ENCODE data around the gene CHKA.
"Not testable (repeated sequence)": the region's sequence is repeated elsewhere in the genome, so short reads cannot be mapped to it uniquely, and the experiment has no call there.

Gene CHKA

DNA sequence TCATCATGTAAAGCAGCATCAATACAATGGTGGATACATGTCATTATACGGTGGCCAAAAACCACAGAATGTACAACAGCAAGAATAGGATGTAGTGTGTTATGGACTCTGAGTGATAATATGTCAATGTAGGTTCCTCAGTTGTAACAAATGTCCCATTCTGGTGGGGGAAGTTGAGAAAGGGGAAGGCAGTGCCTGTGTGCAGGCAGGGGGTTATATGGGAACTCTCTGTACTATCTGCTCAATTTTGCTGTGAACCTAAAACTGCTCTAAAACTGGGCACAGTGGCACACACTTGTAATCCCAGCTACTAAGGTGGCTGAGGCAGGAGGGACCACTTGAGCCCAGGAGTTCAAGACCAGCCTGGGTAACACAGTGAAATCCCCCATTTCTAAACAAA lies 5.9 kb downstream of the CHKA start:
- no peak for DNase-seq

- no peak for DNase-seq
Observed at GRCh38 chr11:68113986-68114385, 7.2 kb downstream of the CHKA start.

DNA sequence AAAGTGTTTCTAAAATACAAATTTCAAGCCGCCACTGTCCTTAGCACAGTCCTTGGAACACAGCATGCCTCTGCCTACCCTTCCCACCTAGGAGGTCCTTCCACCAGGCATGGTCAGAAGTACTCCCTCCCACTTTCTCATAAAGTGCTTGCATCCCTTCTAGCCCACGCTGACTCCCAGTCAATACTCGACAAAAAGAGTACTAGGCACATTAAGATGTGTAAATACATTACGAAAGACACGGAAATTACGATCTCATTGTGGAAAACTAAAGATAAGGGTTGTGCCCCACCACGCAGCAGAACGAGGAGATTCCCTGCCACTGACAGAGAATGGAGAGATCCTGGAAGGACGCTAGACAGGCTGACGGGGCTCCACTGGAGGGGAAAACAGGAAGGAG lies 13.5 kb downstream of the CHKA start:
- DNase-seq, result no peak

DNA sequence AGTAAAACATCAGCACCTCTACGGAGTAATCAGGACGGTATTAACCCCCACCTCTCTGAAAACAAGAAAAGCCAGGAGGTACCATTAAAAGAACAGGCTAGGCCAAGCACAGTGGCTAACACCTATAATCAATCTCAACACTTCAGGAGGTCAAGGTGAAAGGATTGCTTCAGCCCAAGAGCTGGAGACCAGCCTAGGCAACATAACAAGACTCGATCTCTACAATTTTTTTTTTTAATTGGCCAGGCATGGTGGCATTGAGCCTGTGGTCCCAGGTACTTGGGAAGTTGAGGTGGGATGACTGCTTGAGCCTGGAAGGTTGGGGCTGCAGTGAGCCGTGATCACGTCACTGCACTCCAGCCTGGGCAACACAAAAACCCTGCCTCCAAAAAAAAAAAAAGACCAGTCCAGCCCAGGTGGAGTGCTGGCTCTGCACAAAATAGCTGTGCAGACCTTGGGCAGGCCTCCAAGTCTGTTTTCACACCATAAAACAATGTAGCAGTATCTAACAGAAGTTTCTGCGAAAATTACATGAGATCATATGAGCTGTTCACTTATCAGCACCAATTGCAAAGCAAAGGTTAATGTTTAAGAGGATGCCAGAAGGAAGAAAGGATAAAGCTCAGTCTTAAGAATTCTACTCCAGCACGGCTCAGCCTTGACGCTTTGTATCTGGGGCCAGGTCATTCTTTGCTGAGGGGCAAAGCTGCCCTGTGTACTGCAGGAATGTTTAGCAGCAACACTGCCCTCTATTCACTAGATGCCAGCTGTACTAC lies 14.8 kb downstream of the CHKA start:
- DNase-seq, result no peak

DNA sequence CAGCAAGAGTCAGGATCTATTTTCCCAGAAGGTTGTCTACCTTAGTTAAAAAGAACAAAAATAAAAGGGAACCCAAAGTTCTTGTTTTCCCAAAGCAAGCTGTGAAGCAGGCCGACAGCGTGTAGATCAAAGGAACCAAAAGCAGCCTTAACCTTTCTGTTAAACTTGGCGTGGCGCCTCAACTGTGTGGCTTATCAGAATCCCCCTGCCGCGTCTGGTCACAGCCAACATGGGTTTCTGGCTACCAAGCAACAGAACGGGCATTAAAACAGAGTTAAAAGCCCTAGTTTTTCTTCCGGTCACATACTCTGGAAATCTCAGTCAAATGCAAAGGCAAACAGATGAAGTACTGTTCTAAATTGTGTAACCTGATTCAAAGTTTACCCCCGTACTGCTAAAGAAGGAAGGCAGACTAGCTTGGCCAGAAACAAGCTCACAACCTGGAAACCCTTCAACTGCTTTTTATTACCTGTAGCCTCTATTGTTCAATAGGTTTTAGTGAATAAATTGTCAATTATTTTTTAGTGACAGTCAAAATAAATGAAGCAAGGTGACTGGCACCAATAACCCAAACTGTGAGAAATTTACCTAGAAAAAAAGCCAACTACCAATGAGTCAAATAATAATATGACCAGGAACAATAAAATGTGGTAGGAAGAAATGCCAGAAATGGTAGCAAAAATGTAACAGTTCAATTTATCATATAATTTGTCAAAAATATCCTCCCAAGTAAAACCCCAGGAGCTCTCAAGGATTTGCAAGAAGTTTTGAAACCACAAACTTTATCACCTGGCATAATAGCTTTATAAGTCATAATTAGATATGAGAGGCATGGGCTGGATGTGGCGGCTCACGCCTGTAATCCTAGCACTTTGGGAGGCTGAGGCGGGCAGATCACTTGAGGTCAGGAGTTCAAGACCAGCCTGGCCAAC lies 21.4 kb downstream of the CHKA start:
- no peak for DNase-seq

DNA sequence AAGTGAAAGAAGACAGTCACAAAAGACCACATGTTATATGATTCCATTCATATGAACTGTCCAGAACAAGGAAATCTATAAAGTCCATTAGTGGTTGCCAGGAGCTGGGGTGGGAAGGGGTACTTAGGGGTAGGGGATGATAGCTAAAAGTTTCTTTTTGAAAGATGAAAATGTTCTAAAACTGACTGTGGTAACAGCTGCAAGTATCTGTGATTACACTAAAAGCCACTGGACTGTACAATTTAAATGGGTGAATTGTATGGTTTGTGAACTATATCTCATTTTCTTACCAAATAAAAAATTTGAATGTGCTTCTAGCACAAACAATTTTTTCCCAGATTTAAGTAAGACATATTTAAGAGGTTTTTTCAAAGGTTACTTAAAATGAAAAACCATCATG lies 22.1 kb downstream of the CHKA start:
- DNase-seq, result no peak

DNA sequence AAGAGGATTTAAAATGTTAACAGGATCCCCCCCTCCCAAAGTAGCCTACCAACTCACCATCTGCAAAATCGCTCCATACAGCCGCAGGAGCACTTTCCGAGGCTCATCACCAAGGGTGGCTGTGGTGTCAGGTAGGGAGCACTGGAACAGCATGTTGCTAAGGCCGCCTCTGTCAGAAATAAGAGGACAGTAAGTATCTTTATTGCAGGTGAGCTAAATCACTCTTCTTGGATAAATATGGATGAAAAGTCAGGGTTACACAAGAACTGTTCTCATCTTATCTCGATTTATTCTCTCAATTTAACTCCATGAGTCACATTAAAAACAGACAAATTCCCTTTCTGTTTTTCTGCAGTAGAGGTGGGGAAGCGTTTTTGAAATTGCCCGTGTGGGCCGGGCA lies 24.2 kb downstream of the CHKA start:
- no peak for DNase-seq

- DNase-seq, result no peak
Observed at GRCh38 chr11:68093565-68093964, 27.6 kb downstream of the CHKA start.

DNA sequence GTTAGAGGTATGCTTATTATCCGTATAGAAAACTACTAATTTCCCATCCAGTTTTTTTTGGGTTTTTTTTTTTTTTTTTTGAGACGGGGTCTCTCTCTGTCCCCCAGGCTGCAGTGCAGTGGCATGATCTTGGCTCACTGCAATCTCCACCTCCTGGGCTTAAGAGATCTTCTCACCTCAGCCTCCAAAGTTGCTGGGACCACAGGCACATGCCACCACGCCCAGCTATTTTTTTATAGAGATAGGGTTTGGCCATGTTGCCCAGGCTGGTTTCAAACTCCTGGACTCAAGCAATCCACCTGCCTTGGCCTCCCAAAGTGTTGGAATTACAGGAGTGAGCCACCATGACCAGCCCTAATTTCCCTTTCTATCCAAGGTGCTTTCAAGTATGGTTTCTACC lies 28.2 kb downstream of the CHKA start:
- DNase-seq, result not testable (repeated sequence)

- DNase-seq, result no peak
Observed at GRCh38 chr11:68092411-68092810, 28.8 kb downstream of the CHKA start.

- DNase-seq, result no peak
Observed at GRCh38 chr11:68090706-68091105, 30.5 kb downstream of the CHKA start.

- no peak for DNase-seq
Observed at GRCh38 chr11:68090287-68090686, 30.9 kb downstream of the CHKA start.

DNA sequence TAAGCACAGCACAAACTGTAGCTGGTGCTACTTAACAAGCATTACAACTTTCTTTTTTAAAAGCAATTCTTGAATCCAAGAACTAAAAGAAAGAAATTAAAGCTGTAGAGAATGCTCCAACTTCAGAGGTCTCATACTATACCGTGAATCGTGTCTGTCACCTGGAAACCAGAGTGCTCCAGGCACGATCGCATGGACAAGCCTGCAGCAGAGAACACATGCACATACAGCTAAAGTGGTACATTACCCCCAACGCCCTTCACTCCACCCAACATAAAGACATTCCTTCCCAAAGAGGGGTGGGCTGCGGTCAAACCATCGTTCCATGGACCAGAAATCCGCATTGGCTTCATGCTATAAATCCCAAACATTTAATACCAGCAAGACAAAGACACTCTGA lies 31.5 kb downstream of the CHKA start:
- no peak for DNase-seq

- DNase-seq, result no peak
Observed at GRCh38 chr11:68083517-68083916, 37.7 kb downstream of the CHKA start.

GRCh38 chr11:68082481-68082880 lies 38.7 kb downstream of the CHKA start:
- no peak for DNase-seq

DNA sequence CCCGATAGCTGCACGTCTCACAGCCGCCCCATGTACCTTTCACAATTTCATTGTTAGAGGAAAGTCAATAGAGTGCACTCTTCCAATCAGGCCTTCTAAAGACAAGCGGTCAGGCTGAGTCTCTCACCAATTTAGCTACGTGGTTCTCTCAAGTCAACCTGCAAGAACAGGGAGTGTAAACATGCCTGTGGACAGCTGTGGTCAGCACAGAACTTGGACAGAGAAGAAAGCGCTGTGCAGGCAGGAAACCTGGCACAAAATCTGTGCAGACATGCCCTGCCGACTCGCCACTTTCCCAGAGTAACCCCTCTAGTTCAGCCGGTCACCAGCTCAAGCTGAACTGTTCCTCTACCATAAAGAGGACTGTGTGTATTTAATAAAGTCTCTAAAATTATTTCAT lies 39.5 kb downstream of the CHKA start:
- DNase-seq, result no peak

DNA sequence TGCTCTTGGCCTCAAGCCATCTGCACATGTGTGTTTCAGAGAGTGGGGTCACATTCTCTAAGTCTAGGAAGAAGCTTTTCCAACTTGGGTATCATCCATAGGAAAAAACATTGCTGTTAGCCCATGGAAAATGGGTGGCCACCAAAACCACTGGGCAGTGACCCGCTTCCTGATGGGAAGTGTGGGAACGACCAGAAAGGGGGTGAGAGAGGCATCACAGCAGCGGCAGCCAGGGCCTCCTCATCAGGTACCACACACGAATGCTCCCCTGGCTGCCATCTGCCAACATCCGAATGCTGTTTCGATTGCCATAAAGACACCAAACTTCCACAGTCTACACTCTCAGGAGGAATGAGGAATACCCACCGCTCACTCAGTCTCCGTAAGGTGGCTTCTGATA lies 40.3 kb downstream of the CHKA start:
- no peak for DNase-seq

GRCh38 chr11:68077617-68078582 lies 43.3 kb downstream of the CHKA start:
- DNase-seq, result no peak

DNA sequence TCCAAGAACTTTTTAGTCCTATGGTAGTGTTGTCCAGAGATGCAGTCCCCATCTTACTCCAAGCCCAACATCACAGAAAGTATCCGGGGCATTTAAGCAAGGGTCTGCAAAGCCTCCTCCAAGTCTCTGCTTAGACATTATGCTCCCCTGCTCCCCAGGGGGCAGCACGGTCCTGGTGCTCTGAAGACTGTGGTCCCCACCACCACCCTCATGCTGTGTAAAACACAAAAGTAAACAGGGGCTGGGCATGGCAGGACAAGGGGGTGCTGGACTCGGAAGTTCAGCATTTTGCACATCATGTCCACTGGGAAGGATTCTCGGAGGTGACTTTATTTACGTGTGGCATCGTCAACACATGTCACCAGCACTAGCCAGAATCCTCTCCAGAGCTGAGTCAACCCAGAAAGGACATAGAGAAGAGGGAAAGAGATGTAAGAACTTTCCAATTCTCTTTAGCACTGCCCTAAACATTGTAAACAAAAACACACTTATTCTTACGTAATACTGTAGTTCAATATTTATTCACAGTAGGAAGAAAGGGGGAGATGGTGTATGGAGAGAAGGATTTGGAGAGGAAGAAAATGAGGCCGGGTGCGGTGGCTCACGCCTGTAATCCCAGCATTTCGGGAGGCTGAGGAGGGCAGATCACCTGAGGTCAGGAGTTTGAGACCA lies 44.7 kb downstream of the CHKA start:
- DNase-seq, result no peak

GRCh38 chr11:68074584-68075352 lies 46.4 kb downstream of the CHKA start:
- no peak for DNase-seq

DNA sequence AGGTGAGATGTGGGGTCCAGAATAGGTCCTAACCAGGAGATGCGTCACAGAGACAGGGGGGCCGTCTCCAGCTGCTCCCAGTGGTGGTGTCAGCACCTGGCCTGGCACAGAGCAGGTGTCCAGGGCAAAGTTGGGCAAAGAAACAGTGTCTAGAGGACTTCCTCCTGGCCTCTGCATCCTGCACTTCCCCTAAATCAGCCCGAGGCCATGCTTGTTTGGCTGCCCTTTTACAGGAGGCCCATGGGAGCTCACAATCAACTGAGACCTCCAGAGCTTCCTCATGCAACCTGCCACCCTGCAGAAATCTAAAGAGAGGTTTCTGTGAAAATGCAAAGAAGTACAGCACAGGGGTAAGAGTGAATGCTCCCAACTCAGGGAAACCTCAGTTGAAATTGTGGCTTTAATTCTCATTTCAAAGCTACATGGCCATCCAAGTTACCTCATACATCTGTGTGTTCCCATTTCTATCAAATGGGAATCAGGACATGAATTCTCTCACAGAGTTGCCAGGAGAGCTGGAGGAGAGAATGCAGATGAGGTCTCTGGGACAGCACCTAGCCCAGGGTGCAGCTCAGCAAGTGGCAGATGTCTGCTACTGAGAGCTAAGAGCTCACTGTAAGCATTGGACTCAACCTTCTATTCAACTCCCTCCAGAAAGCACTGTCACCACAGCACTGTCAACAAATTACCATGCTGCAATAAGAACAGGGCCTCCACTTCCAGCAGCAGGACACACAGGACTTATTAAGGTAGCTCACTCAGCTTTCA lies 49.7 kb downstream of the CHKA start:
- DNase-seq, result no peak
